GM19467 (cell line): ENCODE results near the gene SWAP70.

ENCODE experiments used
- ATAC-seq: cut with Tn5 transposase; IDR thresholded peaks from one replicate; pipeline ENCODE4 v1.9.1; 2021; ENCODE audit warnings: mild to moderate bottlenecking, moderate library complexity; ENCODE audit not compliant: unreplicated experiment

SWAP70 gene

DNA sequence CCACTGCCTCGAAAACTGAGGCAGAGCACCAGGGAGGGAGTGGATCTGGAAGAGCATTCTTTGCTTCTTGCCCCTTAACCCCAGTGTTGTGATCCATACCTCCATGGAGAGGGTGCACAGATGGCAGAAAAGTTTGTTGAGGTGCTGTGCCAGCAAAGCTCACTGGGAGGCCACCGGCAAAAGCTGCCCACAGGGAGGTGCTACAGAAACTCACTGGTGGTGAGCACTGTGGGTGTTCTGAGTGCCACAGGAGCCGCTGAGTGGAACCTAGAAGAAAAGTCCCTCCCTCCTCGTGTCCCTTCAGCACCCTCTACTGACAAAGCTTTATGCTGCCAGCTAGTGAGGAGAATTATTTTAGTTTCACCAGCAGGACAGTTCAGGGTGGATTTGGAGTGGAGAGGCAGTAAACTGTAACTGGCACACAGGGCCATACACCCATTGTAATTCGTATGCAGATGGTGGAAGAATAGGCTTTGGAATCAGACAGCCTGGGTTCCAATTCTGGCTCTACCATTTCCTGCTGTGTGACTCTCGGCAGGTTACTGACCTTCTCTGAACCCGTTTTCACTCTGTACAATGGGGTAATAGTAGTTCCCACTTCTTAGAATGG, 84.6 kb downstream of the SWAP70 start:
- peak; percentile 57 for ATAC-seq

DNA sequence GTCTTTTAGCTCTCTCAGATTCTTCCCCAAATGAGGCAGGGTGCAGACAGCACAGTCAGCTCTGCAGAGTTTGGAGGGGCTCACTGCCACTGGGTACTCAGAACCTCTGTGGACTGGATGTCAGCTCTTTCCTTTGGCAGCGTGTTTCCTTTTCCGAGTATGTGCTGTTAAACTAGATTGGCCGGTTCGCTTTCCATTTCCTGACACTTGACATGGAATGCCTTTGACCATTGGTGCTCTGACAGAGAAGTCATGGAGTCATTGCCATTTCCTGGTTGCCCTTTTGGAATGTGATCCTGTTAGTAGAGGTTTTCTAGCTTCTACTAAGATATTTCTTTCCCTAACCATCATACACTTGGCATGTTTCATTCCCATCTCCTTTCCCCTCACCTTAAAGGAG, 86.7 kb downstream of the SWAP70 start:
- no peak for ATAC-seq

DNA sequence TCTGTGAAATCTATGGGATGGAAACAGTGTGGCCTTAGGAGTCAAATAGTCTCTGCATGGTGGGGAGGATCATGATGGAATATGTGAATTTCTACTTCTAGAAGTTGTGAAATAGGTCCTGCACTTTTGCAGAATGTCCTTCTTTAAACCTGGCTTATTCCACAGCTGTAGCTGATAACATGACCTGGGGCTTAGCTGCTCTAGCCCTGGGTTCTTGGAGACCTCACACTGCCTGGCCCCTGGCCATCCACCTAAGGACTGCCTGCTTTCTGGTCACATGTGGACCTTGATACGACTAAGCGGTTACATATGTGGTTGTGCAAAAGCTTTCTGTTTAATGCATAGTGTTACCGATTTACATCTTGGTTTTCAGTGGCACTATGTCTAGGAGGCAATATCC, 88.2 kb downstream of the SWAP70 start:
- no peak for ATAC-seq

DNA sequence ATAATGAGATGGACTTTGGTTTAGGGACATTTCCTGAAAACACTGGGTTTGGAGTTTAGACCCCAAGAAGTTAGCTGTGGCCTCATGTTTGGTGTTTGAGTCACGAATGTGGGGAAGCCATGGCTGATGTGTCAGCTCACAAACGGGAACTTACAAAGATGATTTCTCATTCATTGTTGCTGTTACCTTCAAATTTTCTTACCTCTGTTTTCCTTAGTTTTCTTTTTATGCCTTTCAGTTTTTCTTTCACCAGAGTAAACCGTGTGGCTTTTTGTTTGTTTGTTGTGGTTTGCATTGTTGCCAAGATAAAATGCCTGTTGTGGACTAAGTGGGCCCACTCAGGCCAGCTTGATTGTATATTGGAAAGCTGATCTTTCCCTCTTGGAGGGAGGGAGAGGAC, 89.1 kb downstream of the SWAP70 start:
- ATAC-seq: no peak

GRCh38 chr11:9754010-9754471, 90.2 kb downstream of the SWAP70 start:
- ATAC-seq: no peak

GRCh38 chr11:9755561-9756185, 91.8 kb downstream of the SWAP70 start:
- no peak for ATAC-seq

GRCh38 chr11:9756461-9756860, 92.6 kb downstream of the SWAP70 start:
- no peak for ATAC-seq

DNA sequence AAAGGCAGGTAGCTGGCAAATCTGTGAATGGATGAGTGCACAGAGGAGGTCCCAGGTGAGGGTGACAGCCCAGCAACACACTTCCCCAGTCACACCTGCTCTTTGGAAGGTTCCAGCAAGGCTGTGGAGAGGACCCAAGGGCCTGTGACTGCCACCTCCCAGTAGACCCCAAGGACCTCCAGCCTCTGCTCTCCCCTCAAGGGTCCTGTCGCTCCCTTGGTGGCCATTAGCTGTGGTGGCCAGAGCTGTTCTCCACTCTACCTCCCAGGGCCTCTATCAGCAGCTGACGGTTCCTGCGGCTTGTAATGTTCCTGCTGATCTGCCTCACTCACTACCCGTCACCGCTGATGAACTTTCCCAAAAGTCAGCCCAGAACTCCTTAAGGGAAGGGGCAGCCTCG, 93.0 kb downstream of the SWAP70 start:
- no peak for ATAC-seq

- ATAC-seq: peak; percentile 62
These were observed 94.1 kb downstream of the SWAP70 start for GRCh38 chr11:9757809-9758636.

GRCh38 chr11:9758637-9759518, 95.0 kb downstream of the SWAP70 start:
- ATAC-seq: no peak

GRCh38 chr11:9759519-9760192, 95.8 kb downstream of the SWAP70 start:
- peak; percentile 32 for ATAC-seq

GRCh38 chr11:9760193-9760575, 96.3 kb downstream of the SWAP70 start:
- no peak for ATAC-seq

DNA sequence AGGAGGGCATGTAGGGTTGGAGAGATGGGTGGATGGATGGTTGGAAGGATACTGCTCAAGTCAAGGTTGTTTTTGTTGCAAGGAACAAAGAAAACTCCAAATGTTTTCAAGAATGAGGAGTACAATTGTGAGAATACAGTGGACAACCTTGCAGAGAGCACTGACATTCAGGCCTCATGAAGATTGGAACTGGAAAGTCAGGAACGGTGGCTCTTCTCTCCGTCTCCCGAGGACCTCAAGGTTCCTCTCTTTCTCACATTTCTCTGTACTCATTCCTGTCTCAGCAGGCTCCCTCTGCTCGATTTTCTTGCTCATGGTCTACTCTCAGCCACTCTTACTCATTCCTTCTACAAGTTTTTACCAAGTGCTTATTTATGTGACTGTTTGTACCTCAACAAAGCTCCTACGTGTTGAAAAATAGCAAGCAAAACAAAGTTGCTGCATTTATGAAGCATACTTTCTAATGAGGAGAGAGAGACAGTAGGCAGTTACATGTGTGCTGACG, 97.6 kb downstream of the SWAP70 start:
- no peak for ATAC-seq

- ATAC-seq: no peak
These were observed 98.7 kb downstream of the SWAP70 start for GRCh38 chr11:9762531-9762930.

DNA sequence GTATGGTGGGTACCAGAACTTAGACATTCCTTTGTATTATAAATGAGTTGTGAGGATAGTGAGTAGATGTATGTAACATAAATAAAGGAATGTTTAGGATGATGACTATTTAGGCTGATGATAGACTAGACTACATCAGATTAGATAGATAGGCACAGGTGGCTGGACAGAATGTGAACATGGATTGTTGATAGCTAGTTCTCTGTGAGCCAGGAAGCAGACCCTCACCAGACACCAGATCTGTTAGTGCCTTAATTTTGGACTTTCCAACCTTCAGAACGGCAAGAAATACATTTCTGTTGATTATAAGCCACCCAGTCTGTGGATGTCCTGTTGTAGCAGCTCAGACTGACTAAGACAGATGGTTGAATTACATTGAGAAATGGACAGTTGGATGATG, 99.4 kb downstream of the SWAP70 start:
- ATAC-seq: no peak

DNA sequence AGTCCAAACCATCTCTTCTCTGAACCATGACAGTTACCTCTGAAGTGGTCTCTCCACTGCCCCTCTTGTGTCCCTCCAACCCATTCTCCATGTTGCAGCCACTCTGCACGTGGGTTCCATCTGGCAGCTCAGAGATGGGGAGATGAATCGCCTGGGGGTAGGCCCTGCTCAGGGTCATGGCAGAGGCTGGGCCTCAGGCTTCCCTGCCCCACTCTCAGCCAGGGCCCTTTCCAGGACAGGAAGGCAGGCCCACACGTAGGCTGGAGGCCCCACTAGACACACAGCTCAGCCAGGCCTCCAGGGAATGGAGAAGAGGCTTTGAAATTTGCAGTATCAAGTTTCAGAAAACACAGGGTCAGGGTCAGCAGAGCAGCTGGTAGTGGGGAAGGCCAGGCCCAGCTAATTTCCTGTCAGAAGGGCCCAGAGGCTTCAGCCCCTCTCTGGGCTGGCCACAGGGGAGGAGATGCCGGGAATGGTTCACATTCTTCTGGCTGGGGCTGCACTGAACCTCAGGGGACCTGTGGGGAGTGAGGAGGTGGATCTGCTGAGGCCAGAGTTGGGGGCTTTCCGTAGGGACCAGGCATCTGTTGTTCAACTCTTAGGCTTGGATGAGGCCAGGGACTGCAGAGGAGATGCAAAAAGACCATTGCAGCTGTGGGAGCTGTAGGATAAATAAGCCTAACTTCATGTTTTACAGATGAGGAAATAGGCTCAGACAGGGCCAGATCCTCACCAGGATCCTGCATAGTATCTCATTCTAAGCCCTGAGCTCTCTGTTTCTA, 101.6 kb downstream of the SWAP70 start:
- no peak for ATAC-seq

DNA sequence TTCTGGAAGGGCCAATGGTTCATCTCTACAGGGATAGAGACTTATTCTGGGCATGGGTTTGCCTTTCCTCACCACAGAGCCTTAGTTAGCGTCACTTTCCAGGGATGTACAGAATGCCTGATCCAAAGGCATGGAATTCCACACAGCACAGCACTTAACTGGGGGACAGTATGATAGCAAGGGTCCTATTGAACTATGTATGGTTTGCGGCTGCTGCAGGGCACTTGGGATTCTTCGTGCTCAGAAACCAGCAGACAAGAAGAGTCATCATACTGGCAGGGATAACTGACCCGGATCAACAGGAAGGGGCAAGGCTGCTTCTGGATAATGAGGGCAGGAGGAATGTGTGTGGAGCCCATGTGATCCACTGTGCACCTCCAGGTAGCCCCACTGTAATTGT, 105.7 kb downstream of the SWAP70 start:
- no peak for ATAC-seq

GRCh38 chr11:9771071-9771511, 107.2 kb downstream of the SWAP70 start:
- ATAC-seq: no peak

- ATAC-seq: no peak
These were observed 108.3 kb downstream of the SWAP70 start for GRCh38 chr11:9772218-9772617.
